GM12878 (cell line): ENCODE measurements around the gene EFNA3.

Source experiments
- ATF7 ChIP-seq: fragments of 450-650 bp; IDR thresholded peaks from 2 replicates; pipeline ENCODE4 v1.6.1; 2016; ENCODE audit warnings: low read depth, mild to moderate bottlenecking
- CEBPB ChIP-seq, 2 experiments: fragments of 150-350 bp in 1 of 2; IDR thresholded peaks; 2 replicates each; pipeline ENCODE4 v1.6.1; 2012 to 2014; ENCODE audit warnings: low read depth in 2 of 2, low read length in 2 of 2, borderline replicate concordance in 1 of 2, inconsistent platforms in 1 of 2
- CEBPZ ChIP-seq: fragments of 150-350 bp; IDR thresholded peaks from 2 replicates; pipeline ENCODE4 v1.6.1; 2016; ENCODE audit warnings: low read depth, low read length
- CREB1 ChIP-seq: IDR thresholded peaks from 2 replicates; pipeline ENCODE4 v1.6.1; 2012; ENCODE audit warnings: low read depth, mild to moderate bottlenecking, inconsistent platforms
- EP300 ChIP-seq, 2 experiments: fragments of 150-350 bp in 1 of 2; IDR thresholded peaks; 2 replicates each; pipeline ENCODE4 v1.6.1; 2011 to 2012; ENCODE audit warnings: low read depth in 2 of 2, low read length in 2 of 2, borderline replicate concordance in 1 of 2, improper control_type of control experiment in 1 of 2, inconsistent platforms in 1 of 2; ENCODE audit not compliant: control insufficient read depth in 1 of 2
- EZH2 ChIP-seq: IDR thresholded peaks from 2 replicates; pipeline ENCODE4 v1.6.1; 2012; ENCODE audit warnings: low read depth, mild to moderate bottlenecking, control low read depth, inconsistent platforms, low read length, borderline replicate concordance; ENCODE audit not compliant: control insufficient read depth
- POLR2AphosphoS2 ChIP-seq: IDR thresholded peaks from 2 replicates; pipeline ENCODE4 v1.6.1; 2011; ENCODE audit warnings: low read depth, mild to moderate bottlenecking, low read length, improper control_type of control experiment, moderate library complexity
- SP1 ChIP-seq: IDR thresholded peaks from one replicate; pipeline ENCODE4 v1.6.1; 2011; ENCODE audit warnings: low read depth, low read length
- SUZ12 ChIP-seq: fragments of 200-600 bp; sonication (generic); IDR thresholded peaks from one replicate; pipeline ENCODE4 v1.6.1; 2018; ENCODE audit warnings: antibody characterized with exemption, mild to moderate bottlenecking; ENCODE audit not compliant: unreplicated experiment
- TCF7 ChIP-seq: IDR thresholded peaks from 2 replicates; pipeline ENCODE4 v1.6.1; 2014; ENCODE audit warnings: antibody characterized with exemption, borderline replicate concordance
- ZNF622 ChIP-seq: fragments of 450-650 bp; IDR thresholded peaks from 2 replicates; pipeline ENCODE4 v1.6.1; 2017; ENCODE audit warnings: mild to moderate bottlenecking, inconsistent platforms
- TF ChIP-seq, protein P1 (sequence below): fragments of 450-650 bp; IDR thresholded peaks from 2 replicates; pipeline ENCODE4 v1.6.1; 2018; ENCODE audit warnings: borderline replicate concordance, mild to moderate bottlenecking; ENCODE audit not compliant: partially characterized antibody
- TF ChIP-seq, protein P2 (sequence below): IDR thresholded peaks from 2 replicates; pipeline ENCODE4 v1.6.1; 2012; ENCODE audit warnings: mild to moderate bottlenecking, low read depth, low read length
- TF ChIP-seq, protein P3 (sequence below), 3 experiments: IDR thresholded peaks in 2 of 3; conservative IDR thresholded peaks in 1 of 3; 2 replicates each; pipeline ENCODE4 v1.5.1; 2011; ENCODE audit warnings: low read depth in 3 of 3, low read length in 3 of 3, mild to moderate bottlenecking in 3 of 3, control low read depth in 2 of 3, moderate library complexity in 2 of 3, inconsistent platforms in 1 of 3, mixed read lengths in 1 of 3; ENCODE audit not compliant: control insufficient read depth in 2 of 3, insufficient read depth in 1 of 3; ENCODE audit errors: extremely low read depth in 1 of 3

DNA sequence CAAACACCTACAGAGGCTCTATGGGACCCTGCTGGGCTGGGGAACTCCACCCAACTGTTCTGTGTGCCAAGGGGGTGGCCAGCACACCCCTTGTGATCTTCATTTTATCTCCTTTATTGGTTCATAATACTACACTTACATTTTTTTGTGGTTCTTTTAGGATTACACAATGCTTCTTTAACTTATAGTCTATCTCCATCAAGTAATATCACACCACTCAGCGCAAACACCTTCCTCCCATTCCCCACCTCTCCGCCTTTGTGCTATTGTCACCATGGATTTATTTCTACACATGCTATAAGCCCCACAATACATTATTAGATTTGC lies 15.9 kb downstream of the EFNA3 start:
- no peak for TF ChIP-seq CEBPZ
- no peak for TF ChIP-seq CREB1
- TF ChIP-seq, protein P1, sequence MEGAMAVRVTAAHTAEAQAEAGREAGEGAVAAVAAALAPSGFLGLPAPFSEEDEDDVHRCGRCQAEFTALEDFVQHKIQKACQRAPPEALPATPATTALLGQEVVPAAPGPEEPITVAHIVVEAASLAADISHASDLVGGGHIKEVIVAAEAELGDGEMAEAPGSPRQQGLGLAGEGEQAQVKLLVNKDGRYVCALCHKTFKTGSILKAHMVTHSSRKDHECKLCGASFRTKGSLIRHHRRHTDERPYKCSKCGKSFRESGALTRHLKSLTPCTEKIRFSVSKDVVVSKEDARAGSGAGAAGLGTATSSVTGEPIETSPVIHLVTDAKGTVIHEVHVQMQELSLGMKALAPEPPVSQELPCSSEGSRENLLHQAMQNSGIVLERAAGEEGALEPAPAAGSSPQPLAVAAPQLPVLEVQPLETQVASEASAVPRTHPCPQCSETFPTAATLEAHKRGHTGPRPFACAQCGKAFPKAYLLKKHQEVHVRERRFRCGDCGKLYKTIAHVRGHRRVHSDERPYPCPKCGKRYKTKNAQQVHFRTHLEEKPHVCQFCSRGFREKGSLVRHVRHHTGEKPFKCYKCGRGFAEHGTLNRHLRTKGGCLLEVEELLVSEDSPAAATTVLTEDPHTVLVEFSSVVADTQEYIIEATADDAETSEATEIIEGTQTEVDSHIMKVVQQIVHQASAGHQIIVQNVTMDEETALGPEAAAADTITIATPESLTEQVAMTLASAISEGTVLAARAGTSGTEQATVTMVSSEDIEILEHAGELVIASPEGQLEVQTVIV: no peak
- TF ChIP-seq SUZ12: no peak
- no peak for TF ChIP-seq TCF7
- TF ChIP-seq EP300 (IDR thresholded peaks at IDR 0.05; ENCODE audit: borderline replicate concordance in 1 of 2, control insufficient read depth in 1 of 2, low read depth in 2 of 2, low read length in 2 of 2): no peak
- no peak for TF ChIP-seq EZH2
- TF ChIP-seq, protein P2, sequence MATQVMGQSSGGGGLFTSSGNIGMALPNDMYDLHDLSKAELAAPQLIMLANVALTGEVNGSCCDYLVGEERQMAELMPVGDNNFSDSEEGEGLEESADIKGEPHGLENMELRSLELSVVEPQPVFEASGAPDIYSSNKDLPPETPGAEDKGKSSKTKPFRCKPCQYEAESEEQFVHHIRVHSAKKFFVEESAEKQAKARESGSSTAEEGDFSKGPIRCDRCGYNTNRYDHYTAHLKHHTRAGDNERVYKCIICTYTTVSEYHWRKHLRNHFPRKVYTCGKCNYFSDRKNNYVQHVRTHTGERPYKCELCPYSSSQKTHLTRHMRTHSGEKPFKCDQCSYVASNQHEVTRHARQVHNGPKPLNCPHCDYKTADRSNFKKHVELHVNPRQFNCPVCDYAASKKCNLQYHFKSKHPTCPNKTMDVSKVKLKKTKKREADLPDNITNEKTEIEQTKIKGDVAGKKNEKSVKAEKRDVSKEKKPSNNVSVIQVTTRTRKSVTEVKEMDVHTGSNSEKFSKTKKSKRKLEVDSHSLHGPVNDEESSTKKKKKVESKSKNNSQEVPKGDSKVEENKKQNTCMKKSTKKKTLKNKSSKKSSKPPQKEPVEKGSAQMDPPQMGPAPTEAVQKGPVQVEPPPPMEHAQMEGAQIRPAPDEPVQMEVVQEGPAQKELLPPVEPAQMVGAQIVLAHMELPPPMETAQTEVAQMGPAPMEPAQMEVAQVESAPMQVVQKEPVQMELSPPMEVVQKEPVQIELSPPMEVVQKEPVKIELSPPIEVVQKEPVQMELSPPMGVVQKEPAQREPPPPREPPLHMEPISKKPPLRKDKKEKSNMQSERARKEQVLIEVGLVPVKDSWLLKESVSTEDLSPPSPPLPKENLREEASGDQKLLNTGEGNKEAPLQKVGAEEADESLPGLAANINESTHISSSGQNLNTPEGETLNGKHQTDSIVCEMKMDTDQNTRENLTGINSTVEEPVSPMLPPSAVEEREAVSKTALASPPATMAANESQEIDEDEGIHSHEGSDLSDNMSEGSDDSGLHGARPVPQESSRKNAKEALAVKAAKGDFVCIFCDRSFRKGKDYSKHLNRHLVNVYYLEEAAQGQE: no peak
- TF ChIP-seq POLR2AphosphoS2: no peak
- no peak for TF ChIP-seq SP1
- no peak for TF ChIP-seq ATF7
- TF ChIP-seq, protein P3, sequence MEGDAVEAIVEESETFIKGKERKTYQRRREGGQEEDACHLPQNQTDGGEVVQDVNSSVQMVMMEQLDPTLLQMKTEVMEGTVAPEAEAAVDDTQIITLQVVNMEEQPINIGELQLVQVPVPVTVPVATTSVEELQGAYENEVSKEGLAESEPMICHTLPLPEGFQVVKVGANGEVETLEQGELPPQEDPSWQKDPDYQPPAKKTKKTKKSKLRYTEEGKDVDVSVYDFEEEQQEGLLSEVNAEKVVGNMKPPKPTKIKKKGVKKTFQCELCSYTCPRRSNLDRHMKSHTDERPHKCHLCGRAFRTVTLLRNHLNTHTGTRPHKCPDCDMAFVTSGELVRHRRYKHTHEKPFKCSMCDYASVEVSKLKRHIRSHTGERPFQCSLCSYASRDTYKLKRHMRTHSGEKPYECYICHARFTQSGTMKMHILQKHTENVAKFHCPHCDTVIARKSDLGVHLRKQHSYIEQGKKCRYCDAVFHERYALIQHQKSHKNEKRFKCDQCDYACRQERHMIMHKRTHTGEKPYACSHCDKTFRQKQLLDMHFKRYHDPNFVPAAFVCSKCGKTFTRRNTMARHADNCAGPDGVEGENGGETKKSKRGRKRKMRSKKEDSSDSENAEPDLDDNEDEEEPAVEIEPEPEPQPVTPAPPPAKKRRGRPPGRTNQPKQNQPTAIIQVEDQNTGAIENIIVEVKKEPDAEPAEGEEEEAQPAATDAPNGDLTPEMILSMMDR (IDR thresholded peaks at IDR 0.05 in 2 of 3, conservative IDR thresholded peaks at IDR 0.05 in 1 of 3; ENCODE audit: control insufficient read depth in 2 of 3, extremely low read depth in 1 of 3, insufficient read depth in 1 of 3, low read depth in 3 of 3, low read length in 3 of 3): no peak; a peak in 1 of 6 replicates
- no peak for TF ChIP-seq CEBPB (IDR thresholded peaks at IDR 0.05; ENCODE audit: borderline replicate concordance in 1 of 2, low read depth in 2 of 2, low read length in 2 of 2)
- no peak for TF ChIP-seq ZNF622
